HepG2 (cell line): Measurements from ENCODE around the gene RANBP3. TPM values are rescaled to one million over a fixed set of nuclear protein-coding genes. Genes with fewer than 3 reads are reported as not detected.
A peak's percentile ranks its signal among the peaks of the same experiment; 100 is the strongest.

Experiments
- GATAD1 ChIP-seq: IDR thresholded peaks from 2 replicates; pipeline ENCODE4 v1.6.1; 2016; ENCODE audit warnings: missing genetic modification reagents, missing compliant biosample characterization
- JUND ChIP-seq: sonication (generic); formaldehyde crosslinking; IDR thresholded peaks from 2 replicates; pipeline ENCODE4 v1.8.0; 2022; ENCODE audit warnings: mild to moderate bottlenecking, missing genetic modification reagents
- MAX ChIP-seq: IDR thresholded peaks from 2 replicates; pipeline ENCODE4 v1.6.1; 2012; ENCODE audit warnings: inconsistent platforms
- RBFOX2 ChIP-seq: fragments of 200-400 bp; formaldehyde crosslinking; IDR thresholded peaks from 2 replicates; pipeline ENCODE4 v1.6.1; 2017; ENCODE audit warnings: low read depth, mild to moderate bottlenecking, low read length
- RXRB ChIP-seq: IDR thresholded peaks from 2 replicates; pipeline ENCODE4 v1.6.1; 2016; ENCODE audit warnings: borderline replicate concordance, missing genetic modification reagents, missing compliant biosample characterization
- SAFB2 ChIP-seq: sonication (generic); formaldehyde crosslinking; IDR thresholded peaks from 2 replicates; pipeline ENCODE4 v1.5.1; 2020; ENCODE audit warnings: missing genetic modification reagents, low read depth, mild to moderate bottlenecking, borderline replicate concordance
- SPEN ChIP-seq: sonication (generic); formaldehyde crosslinking; IDR thresholded peaks from 2 replicates; pipeline ENCODE4 v1.5.1; 2020; ENCODE audit warnings: low read depth, mild to moderate bottlenecking, missing genetic modification reagents
- ZBTB21 ChIP-seq: sonication (generic); formaldehyde crosslinking; IDR thresholded peaks from 2 replicates; pipeline ENCODE4 v1.4.0; 2020; ENCODE audit warnings: missing genetic modification reagents
- ZC3H4 ChIP-seq: sonication (generic); formaldehyde crosslinking; IDR thresholded peaks from 2 replicates; pipeline ENCODE4 v1.4.0; 2020; ENCODE audit warnings: missing genetic modification reagents, borderline replicate concordance
- ZFP91 ChIP-seq: sonication (generic); formaldehyde crosslinking; IDR thresholded peaks from 2 replicates; pipeline ENCODE4 v1.9.0; 2022; ENCODE audit warnings: missing genetic modification reagents, mild to moderate bottlenecking, borderline replicate concordance
- ZMYM3 ChIP-seq: sonication (generic); formaldehyde crosslinking; IDR thresholded peaks from 2 replicates; pipeline ENCODE4 v1.5.1; 2020; ENCODE audit warnings: mild to moderate bottlenecking, missing genetic modification reagents
- ZNF12 ChIP-seq: sonication (generic); formaldehyde crosslinking; IDR thresholded peaks from 2 replicates; pipeline ENCODE4 v1.5.0; 2020; ENCODE audit warnings: missing genetic modification reagents
- ZNF350 ChIP-seq: sonication (generic); formaldehyde crosslinking; IDR thresholded peaks from 2 replicates; pipeline ENCODE4 v1.4.0; 2020; ENCODE audit warnings: mild to moderate bottlenecking, low read depth, missing genetic modification reagents, borderline replicate concordance
- ZNF407 ChIP-seq: sonication (generic); formaldehyde crosslinking; IDR thresholded peaks from one replicate; pipeline ENCODE4 v1.5.1; 2020; ENCODE audit warnings: mild to moderate bottlenecking, missing genetic modification reagents; ENCODE audit errors: not compliant biosample characterization
- ZNF484 ChIP-seq: sonication (generic); formaldehyde crosslinking; IDR thresholded peaks from 2 replicates; pipeline ENCODE4 v1.5.1; 2020; ENCODE audit warnings: mild to moderate bottlenecking, low read depth, missing genetic modification reagents, borderline replicate concordance
- ZNF598 ChIP-seq: sonication (generic); formaldehyde crosslinking; IDR thresholded peaks from 2 replicates; pipeline ENCODE4 v1.5.1; 2020; ENCODE audit warnings: mild to moderate bottlenecking, missing genetic modification reagents, borderline replicate concordance
- ZNF614 ChIP-seq: IDR thresholded peaks from 2 replicates; pipeline ENCODE4 v1.6.1; 2018; ENCODE audit warnings: missing biosample characterization, missing genetic modification reagents, inconsistent platforms, borderline replicate concordance
- ZNF780A ChIP-seq: sonication (generic); formaldehyde crosslinking; IDR thresholded peaks from 2 replicates; pipeline ENCODE4 v1.8.0; 2022; ENCODE audit warnings: mild to moderate bottlenecking, missing genetic modification reagents, moderate library complexity
- polyA plus RNA-seq, 8 experiments: library from polyadenylated mRNA; depleted of rRNA in 3 of 8; stranded (reverse) in 7 of 8; unstranded in 1 of 8; fragments of >200 nt; fragmentation: Illumina TruSeq in 4 of 8; extraction: Trizol in 4 of 8; gene quantifications; 2 replicates each; pipeline versions ENCODE4 v1.2.1 to v1.2.3, GENCODE V29; 2011 to 2016; ENCODE audit warnings: low read depth in 4 of 8, missing spikeins in 1 of 8, mixed read lengths in 1 of 8; ENCODE audit not compliant: insufficient read depth in 1 of 8
- total RNA-seq, 5 experiments: library from RNA; depleted of rRNA; stranded (reverse); fragments of >200 nt; fragmentation: Illumina TruSeq; extraction: Trizol; gene quantifications; 2 replicates each; pipeline ENCODE4 v1.2.3, GENCODE V29; 2016; ENCODE audit warnings: low read depth in 1 of 5

Gene RANBP3
- total and polyA plus RNA-seq, 2 of the 13 experiments (the other 11 are each of a cell fraction or from before 2014, with no cell fraction given) = 39.5 to 149 TPM

- TF ChIP-seq GATAD1 (CRISPR knock-in tag) (0 out of 2 replicates have a peak, but pooled peaks have one; percentile 32), RXRB (CRISPR knock-in tag) (peak; percentile 78), ZNF407 (no peak), SPEN (CRISPR knock-in tag) (no peak), ZNF484 (CRISPR knock-in tag) (no peak), MAX (peak; percentile 33), ZNF12 (0 out of 2 replicates have a peak, but pooled peaks have one; percentile 17), ZNF614 (CRISPR knock-in tag) (peak; percentile 80; the same call in 1 of the 2 replicates), ZBTB21 (peak; percentile 57; the same call in 1 of the 2 replicates), RBFOX2 (peak; percentile 86), ZNF598 (peak; percentile 34; the same call in 1 of the 2 replicates), ZNF780A (CRISPR knock-in tag) (no peak), ZFP91 (CRISPR knock-in tag) (peak; percentile 71), SAFB2 (CRISPR knock-in tag) (0 out of 2 replicates have a peak, but pooled peaks have one; percentile 32), ZNF350 (CRISPR knock-in tag) (peak; percentile 74), ZC3H4 (CRISPR knock-in tag) (no peak), JUND (CRISPR knock-in tag) (no peak), ZMYM3 (peak; percentile 67; the same call in 1 of the 2 replicates)
Observed at GRCh38 chr19:5908773-5909442, 69.0 kb downstream of the RANBP3 start (continued).
